ENCODE results near the gene DAW1. TPM values are rescaled to one million over a fixed set of nuclear protein-coding genes. Genes with fewer than 3 reads are reported as not detected.

Gene DAW1
- total and polyA plus RNA-seq, 3 experiments from 2014 or later = not detected

DNA sequence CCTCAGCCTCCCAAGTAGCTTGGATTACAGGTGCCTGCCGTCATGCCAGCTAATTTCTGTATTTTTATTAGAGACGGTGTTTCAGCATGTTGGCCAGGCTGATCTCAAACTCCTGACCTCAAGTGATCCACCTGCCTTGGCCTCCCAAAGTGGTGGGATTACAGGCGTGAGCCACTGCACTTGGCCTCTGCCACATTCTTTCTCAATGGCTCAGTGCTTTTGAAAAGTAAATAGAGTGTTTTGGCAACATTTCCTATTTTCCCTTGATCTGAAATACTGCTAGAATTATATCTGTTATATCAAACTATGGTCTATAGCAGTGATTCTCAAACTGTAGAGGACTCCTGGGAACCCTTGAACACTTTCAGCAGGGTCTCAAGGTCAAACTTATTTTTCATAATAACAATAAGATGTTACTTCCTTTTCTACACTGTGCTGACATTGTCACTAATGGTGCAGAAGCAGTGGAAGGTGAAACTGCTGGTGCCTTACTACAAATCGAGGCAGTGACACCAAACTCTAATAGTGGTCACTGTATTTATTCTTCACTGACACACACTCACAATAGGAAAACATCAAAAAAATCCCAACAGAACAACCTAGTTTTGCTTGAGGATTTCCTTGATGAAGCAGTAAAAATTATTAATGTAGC lies 10.6 kb downstream of the DAW1 start:
- no peaks in the 10 kb centered on the region for H3K36me3 Mint-ChIP-seq
- no peak overlapping the region for H3K4me3 ChIP-seq (ENCODE audit: low read length)

DNA sequence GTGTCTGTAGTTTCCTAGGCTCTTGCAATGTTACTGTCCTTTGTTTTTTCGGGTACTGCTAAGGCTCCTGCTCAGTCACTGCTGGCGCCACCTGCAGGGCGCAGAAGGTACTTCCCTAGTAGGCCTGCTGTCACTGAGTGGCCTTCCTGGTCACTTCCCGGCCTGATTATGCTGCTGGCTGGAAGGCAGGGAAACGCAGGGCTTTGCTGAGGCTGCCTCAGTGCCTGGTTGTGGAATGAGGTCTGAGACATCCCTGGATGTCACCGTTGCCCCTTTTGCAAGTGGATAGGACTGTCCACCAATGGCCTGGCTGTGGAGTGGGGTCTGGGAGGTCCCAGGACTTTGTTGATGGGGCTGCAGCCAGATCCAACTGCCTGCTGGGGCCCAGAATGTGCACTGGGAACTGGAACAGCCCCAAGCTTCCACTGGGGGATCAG lies 13.1 kb downstream of the DAW1 start:
- Histone ChIP-seq H3K27ac (ENCODE audit: low read depth, low read length) (no peak overlapping the region), H3K9me3 (ENCODE audit: low read length) (no peaks in the 10 kb centered on the region), H3K4me1 (ENCODE audit: insufficient read depth, low read length) (no peaks in the 10 kb centered on the region), H3K4me3 (ENCODE audit: low read length) (no peak overlapping the region), H3K27me3 (ENCODE audit: insufficient read depth, low read length, poor library complexity, severe bottlenecking) (no peaks in the 10 kb centered on the region), H3K36me3 (ENCODE audit: insufficient read depth, low read length) (no peaks in the 10 kb centered on the region)
- ChIA-PET POLR2A (no interaction called here), CTCF (no interaction called here)
- Mint-ChIP-seq H3K36me3 (no peaks in the 10 kb centered on the region), H3K4me3 (no peak overlapping the region), H3K4me1 (peaks cover 0 to 10% (median 0%) of the 10 kb centered on the region in 3 donors), H3K27me3 (no peaks in the 10 kb centered on the region), H3K27ac (peak overlapping the region in 1 of 8 donors; percentile 11), H3K9me3 (no peaks in the 10 kb centered on the region)
- DNase-seq = peak; percentile 13 to 55 (median 28)

More for the DNA sequence above, 10.6 kb downstream of the DAW1 start:
- Histone ChIP-seq H3K27me3 (ENCODE audit: insufficient read depth, low read length, poor library complexity, severe bottlenecking) (no peaks in the 10 kb centered on the region), H3K4me1 (ENCODE audit: insufficient read depth, low read length) (no peaks in the 10 kb centered on the region), H3K9me3 (ENCODE audit: low read length) (no peaks in the 10 kb centered on the region), H3K27ac (ENCODE audit: low read depth, low read length) (no peak overlapping the region), H3K36me3 (ENCODE audit: insufficient read depth, low read length) (no peaks in the 10 kb centered on the region)
- H3K4me1 Mint-ChIP-seq = peaks cover 0 to 10% (median 0%) of the 10 kb centered on the region in 3 donors
- H3K27ac Mint-ChIP-seq = no peak overlapping the region
- no peaks in the 10 kb centered on the region for H3K9me3 Mint-ChIP-seq
- POLR2A ChIA-PET = no interaction called here
- H3K4me3 Mint-ChIP-seq = peak overlapping the region in 1 of 7 donors; percentile 43
- no peaks in the 10 kb centered on the region for H3K27me3 Mint-ChIP-seq
- DNase-seq = no peak
- CTCF ChIA-PET = no interaction called here

DNA sequence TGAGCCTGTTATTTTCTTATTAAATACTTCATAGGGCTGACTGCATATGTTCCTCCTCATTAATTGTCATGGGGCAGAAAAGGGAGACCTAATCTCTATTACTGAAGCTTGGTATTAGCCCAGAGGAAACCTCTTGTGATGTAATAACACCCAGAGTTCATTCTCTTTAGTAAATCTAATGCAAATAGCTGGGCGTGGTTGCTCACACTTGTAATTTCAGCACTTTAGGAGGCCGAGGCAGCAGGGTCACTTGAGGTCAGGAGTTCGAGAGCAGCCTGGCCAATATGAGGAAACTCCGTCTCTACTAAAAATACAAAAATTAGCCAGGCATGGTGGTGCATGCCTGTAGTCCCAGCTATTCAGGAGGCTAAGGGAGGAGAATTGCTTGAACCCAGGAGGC lies 14.7 kb downstream of the DAW1 start:
- ChIA-PET CTCF (no interaction called here), POLR2A (no interaction called here)
- DNase-seq = no peak
- H3K36me3 ChIP-seq (ENCODE audit: insufficient read depth, low read length) = no peaks in the 10 kb centered on the region
- Mint-ChIP-seq H3K4me3 (no peak overlapping the region), H3K27ac (no peak overlapping the region), H3K36me3 (no peaks in the 10 kb centered on the region), H3K27me3 (no peaks in the 10 kb centered on the region), H3K4me1 (peaks cover 0 to 10% (median 0%) of the 10 kb centered on the region in 3 donors), H3K9me3 (no peaks in the 10 kb centered on the region)
- H3K4me3 ChIP-seq (ENCODE audit: low read length) = no peak overlapping the region
- H3K4me1 ChIP-seq (ENCODE audit: insufficient read depth, low read length) = no peaks in the 10 kb centered on the region
- no peaks in the 10 kb centered on the region for H3K27me3 ChIP-seq (ENCODE audit: insufficient read depth, low read length, poor library complexity, severe bottlenecking)
- H3K9me3 ChIP-seq (ENCODE audit: low read length) = no peaks in the 10 kb centered on the region
- H3K27ac ChIP-seq (ENCODE audit: low read depth, low read length) = no peak overlapping the region

DNA sequence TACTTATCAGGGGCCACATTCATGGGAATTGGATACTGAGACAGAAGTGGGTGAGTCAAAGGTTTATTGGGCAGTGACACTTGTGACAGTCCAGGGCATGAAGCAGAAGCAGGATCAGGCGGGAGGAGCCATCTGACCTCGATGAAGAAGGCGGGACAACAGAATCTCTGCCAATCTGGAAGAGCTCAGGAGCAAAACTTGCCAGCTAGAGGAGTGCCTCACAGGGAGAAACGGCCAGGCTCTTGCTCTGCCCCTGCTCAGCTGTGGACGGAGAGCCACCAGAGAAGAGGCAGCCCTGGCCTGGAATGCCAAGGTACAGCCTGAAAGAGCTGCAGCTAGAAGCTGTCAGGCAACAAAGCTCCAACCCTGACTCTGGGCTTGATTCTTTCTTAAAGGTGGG lies 16.9 kb downstream of the DAW1 start:
- H3K27ac ChIP-seq (ENCODE audit: low read depth, low read length) = no peak overlapping the region
- H3K9me3 ChIP-seq (ENCODE audit: low read length) = no peaks in the 10 kb centered on the region
- H3K4me3 ChIP-seq (ENCODE audit: low read length) = no peak overlapping the region
- H3K27me3 ChIP-seq (ENCODE audit: insufficient read depth, low read length, poor library complexity, severe bottlenecking) = no peaks in the 10 kb centered on the region
- DNase-seq = no peak
- H3K27me3 Mint-ChIP-seq = no peaks in the 10 kb centered on the region
- H3K9me3 Mint-ChIP-seq = no peaks in the 10 kb centered on the region
- H3K4me1 ChIP-seq (ENCODE audit: insufficient read depth, low read length) = no peaks in the 10 kb centered on the region
- H3K36me3 ChIP-seq (ENCODE audit: insufficient read depth, low read length) = no peaks in the 10 kb centered on the region
- ChIA-PET CTCF (no interaction called here), POLR2A (no interaction called here)
- H3K36me3 Mint-ChIP-seq = no peaks in the 10 kb centered on the region
- H3K4me1 Mint-ChIP-seq = peaks cover 0 to 2% (median 0%) of the 10 kb centered on the region in 3 donors
- H3K27ac Mint-ChIP-seq = no peak overlapping the region
- no peak overlapping the region for H3K4me3 Mint-ChIP-seq

DNA sequence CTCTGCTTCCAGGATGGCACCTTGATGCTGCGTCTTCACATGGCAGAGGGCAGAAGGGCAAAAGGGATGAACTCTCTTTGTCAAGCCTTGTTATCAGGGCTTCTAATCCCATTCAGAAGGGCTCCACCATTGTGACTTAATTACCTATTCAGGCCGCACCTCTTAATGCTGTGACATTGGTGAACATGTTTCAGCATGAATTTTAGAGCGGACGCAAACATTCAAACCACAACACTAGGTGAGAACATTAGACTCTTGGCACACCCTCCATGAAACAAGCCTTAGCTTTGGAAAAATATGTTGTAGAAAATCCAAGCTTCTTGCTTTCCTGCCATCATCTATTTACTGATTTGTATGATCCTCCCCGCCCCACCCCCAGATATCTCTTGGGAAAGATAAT lies 17.9 kb downstream of the DAW1 start:
- Histone ChIP-seq H3K4me3 (ENCODE audit: low read length) (no peak overlapping the region), H3K9me3 (ENCODE audit: low read length) (no peaks in the 10 kb centered on the region), H3K36me3 (ENCODE audit: insufficient read depth, low read length) (no peaks in the 10 kb centered on the region), H3K4me1 (ENCODE audit: insufficient read depth, low read length) (no peaks in the 10 kb centered on the region), H3K27me3 (ENCODE audit: insufficient read depth, low read length, poor library complexity, severe bottlenecking) (no peaks in the 10 kb centered on the region), H3K27ac (ENCODE audit: low read depth, low read length) (no peak overlapping the region)
- ChIA-PET POLR2A (no interaction called here), CTCF (no interaction called here)
- Mint-ChIP-seq H3K36me3 (no peaks in the 10 kb centered on the region), H3K27ac (no peak overlapping the region), H3K27me3 (peaks cover 0 to under 1% of the 10 kb centered on the region in 2 donors), H3K4me1 (peaks cover 0 to under 1% (median 0%) of the 10 kb centered on the region in 3 donors), H3K4me3 (no peak overlapping the region), H3K9me3 (no peaks in the 10 kb centered on the region)
- no peak for DNase-seq

DNA sequence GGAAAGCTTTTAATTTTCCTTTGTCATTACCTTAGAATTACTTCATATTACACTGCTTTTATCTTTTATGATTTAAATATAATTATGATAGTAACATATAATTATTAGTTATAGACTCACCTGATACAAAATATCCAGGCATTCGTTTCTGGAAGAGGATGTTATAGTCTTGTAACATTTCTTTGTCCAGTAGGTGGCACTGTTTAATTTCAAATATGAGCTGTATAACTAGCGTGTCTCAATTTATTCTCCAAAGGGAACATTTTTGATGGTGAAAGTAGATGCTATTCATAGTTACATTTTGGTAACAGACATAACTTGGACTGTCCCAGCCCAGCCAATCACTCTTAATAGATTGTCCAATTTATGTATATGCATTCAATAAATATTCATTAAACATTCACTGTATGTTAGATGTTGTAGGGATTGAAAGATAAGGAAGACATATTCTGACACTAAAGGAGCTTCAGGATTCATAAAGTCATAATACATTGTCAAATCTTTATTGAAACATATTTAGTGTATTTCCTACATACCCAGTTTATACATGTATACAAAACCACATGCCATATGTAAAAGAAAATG lies 19.2 kb downstream of the DAW1 start:
- H3K36me3 Mint-ChIP-seq = no peaks in the 10 kb centered on the region
- peak in 2 of 5 donors; percentile 7 to 11 for DNase-seq
- ChIA-PET CTCF (interaction anchor here (0.8 to 2.3 kb wide), 6 partner anchors 10 to 1828 kb away, joined by 3 to 9 read pairs (median 3); no protein-coding TSS in a partner anchor), POLR2A (no interaction called here)
- no peak overlapping the region for H3K27ac ChIP-seq (ENCODE audit: low read depth, low read length)
- no peaks in the 10 kb centered on the region for H3K9me3 ChIP-seq (ENCODE audit: low read length)
- H3K27me3 ChIP-seq (ENCODE audit: insufficient read depth, low read length, poor library complexity, severe bottlenecking) = no peaks in the 10 kb centered on the region
- H3K9me3 Mint-ChIP-seq = no peaks in the 10 kb centered on the region
- H3K4me1 ChIP-seq (ENCODE audit: insufficient read depth, low read length) = no peaks in the 10 kb centered on the region
- no peak overlapping the region for H3K27ac Mint-ChIP-seq
- no peaks in the 10 kb centered on the region for H3K4me1 Mint-ChIP-seq
- no peak overlapping the region for H3K4me3 ChIP-seq (ENCODE audit: low read length)
- H3K4me3 Mint-ChIP-seq = no peak overlapping the region
- no peaks in the 10 kb centered on the region for H3K36me3 ChIP-seq (ENCODE audit: insufficient read depth, low read length)
- H3K27me3 Mint-ChIP-seq = peaks cover 0 to 2% of the 10 kb centered on the region in 2 donors

DNA sequence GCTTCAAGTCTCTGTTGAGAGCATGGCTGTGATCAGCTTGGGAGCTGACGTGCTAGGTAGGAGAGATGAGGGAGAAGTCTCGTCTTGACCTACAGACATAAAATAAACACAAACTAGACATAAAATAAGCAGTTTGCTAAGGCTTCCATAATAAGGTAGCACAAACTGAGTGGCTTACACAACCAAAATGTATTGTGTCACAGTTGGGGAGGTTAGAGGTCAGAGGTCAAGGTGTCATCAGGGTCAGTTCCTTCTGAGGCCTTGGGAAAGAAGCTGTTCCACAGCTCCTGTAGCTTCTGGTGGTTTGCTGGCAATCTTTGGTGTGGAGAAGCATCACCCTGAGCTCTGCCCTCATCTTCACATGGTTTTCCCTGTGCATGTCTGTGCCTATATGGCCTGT lies 20.2 kb downstream of the DAW1 start:
- no peaks in the 10 kb centered on the region for H3K36me3 Mint-ChIP-seq
- H3K4me3 Mint-ChIP-seq = no peak overlapping the region
- CTCF ChIA-PET = interaction anchor here (1.6 to 2.3 kb wide), 2 partner anchors 9 to 12 kb away, joined by 4 to 9 read pairs; no protein-coding TSS in a partner anchor

DNA sequence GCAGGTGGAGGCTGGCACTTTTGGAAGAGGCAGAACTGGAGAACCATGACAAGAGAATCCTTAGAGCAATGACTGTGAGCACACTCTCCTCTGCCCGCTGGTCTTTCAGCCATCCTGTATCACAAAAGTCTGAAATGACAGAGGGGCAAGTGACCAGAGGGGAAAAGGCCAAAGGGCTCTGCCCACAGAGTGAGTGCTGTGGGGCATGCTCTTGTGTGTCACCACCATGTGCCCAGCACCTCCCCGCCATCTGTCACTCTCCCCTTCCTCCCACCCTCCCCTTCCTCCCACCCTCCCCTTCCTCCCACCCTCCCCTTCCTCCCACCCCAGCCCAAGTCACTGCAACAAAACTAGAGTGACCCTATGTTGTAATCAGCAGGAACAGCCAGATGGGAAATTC lies 31.9 kb downstream of the DAW1 start:
- Mint-ChIP-seq H3K4me3 (no peak overlapping the region), H3K36me3 (no peaks in the 10 kb centered on the region), H3K9me3 (no peaks in the 10 kb centered on the region), H3K4me1 (no peaks in the 10 kb centered on the region), H3K27ac (no peak overlapping the region), H3K27me3 (no peaks in the 10 kb centered on the region)
- Histone ChIP-seq H3K27ac (ENCODE audit: low read depth, low read length) (no peak overlapping the region), H3K4me1 (ENCODE audit: insufficient read depth, low read length) (no peaks in the 10 kb centered on the region), H3K27me3 (ENCODE audit: insufficient read depth, low read length, poor library complexity, severe bottlenecking) (no peaks in the 10 kb centered on the region), H3K9me3 (ENCODE audit: low read length) (no peaks in the 10 kb centered on the region), H3K4me3 (ENCODE audit: low read length) (no peak overlapping the region), H3K36me3 (ENCODE audit: insufficient read depth, low read length) (no peaks in the 10 kb centered on the region)
- DNase-seq = no peak
- CTCF ChIA-PET = interaction anchor here (2.2 kb wide), 1 partner anchor 13 kb away, joined by 9 read pairs; no protein-coding TSS in a partner anchor
- POLR2A ChIA-PET = no interaction called here

More for the DNA sequence above, 20.2 kb downstream of the DAW1 start:
- Histone ChIP-seq H3K27me3 (ENCODE audit: insufficient read depth, low read length, poor library complexity, severe bottlenecking) (no peaks in the 10 kb centered on the region), H3K27ac (ENCODE audit: low read depth, low read length) (no peak overlapping the region), H3K36me3 (ENCODE audit: insufficient read depth, low read length) (no peaks in the 10 kb centered on the region), H3K4me3 (ENCODE audit: low read length) (no peak overlapping the region), H3K4me1 (ENCODE audit: insufficient read depth, low read length) (no peaks in the 10 kb centered on the region), H3K9me3 (ENCODE audit: low read length) (no peaks in the 10 kb centered on the region)
- no peaks in the 10 kb centered on the region for H3K9me3 Mint-ChIP-seq
- DNase-seq = no peak
- POLR2A ChIA-PET = no interaction called here
- peaks cover 0 to 2% of the 10 kb centered on the region in 2 donors for H3K27me3 Mint-ChIP-seq
- no peaks in the 10 kb centered on the region for H3K4me1 Mint-ChIP-seq
- H3K27ac Mint-ChIP-seq = no peak overlapping the region
